GM19328 (cell line): ENCODE results near the gene MEIKIN.
"Not testable (repeated sequence)": the region's sequence is repeated elsewhere in the genome, so short reads cannot be mapped to it uniquely, and the experiment has no call there.

Source experiments
- ATAC-seq: cut with Tn5 transposase; IDR thresholded peaks from one replicate; pipeline ENCODE4 v1.9.1; 2021; ENCODE audit warnings: mild to moderate bottlenecking, moderate library complexity; ENCODE audit not compliant: unreplicated experiment

Gene MEIKIN

DNA sequence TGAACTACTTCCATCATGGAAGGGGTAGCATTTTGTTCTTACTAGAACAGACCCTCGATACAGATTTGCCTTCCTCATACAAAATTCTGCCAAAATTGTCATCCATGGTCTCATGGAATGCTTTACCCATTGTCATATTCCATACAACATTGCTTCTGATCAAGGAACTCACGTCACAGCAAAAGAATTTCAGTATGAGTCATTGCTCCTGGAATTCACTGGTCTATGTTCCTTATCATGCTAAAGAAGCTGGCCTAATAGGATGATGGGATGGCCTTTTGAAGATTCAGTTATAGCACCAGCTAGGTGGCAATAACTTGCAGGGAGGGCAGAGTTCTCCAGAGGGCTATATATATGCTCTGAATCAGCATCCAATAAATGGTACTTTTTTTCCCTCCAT lies 130.5 kb downstream of the MEIKIN start:
- no peak for ATAC-seq

DNA sequence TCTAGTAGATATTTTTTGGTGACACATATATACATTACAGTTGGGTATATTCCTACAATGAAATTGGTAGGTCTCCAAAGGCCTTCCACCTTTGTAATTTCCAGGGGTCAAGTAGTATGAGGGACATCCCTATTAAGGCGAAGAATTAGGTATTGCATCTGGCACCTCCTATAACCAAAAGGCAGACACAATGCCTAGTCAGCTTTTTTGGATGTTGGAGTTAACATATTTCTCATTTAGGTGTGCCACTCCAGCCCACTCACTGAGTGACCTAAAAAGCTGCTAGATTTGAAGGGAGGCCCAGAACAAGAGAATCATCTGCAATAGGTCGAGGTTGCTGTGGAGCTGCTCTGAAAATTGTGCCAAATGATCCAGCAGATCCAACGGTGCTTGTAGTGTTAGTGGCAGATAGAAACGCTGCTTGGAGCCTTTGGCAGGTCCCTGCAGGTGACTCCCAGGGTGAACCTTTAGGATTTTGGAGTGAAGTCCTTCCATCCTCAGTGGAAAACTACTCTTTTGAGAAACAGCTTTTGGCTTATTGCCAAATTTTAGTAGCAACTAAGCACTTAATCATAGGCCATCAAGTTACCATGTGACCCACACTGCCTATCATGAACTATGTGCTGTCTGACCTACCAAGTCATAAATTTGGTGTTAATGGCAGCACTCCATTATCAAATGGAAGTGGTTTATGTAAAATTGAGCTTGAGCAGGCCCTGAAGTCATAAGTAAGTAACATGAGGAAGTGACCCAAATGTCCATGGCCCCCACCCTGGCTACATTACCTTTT lies 132.9 kb downstream of the MEIKIN start:
- ATAC-seq = no peak

DNA sequence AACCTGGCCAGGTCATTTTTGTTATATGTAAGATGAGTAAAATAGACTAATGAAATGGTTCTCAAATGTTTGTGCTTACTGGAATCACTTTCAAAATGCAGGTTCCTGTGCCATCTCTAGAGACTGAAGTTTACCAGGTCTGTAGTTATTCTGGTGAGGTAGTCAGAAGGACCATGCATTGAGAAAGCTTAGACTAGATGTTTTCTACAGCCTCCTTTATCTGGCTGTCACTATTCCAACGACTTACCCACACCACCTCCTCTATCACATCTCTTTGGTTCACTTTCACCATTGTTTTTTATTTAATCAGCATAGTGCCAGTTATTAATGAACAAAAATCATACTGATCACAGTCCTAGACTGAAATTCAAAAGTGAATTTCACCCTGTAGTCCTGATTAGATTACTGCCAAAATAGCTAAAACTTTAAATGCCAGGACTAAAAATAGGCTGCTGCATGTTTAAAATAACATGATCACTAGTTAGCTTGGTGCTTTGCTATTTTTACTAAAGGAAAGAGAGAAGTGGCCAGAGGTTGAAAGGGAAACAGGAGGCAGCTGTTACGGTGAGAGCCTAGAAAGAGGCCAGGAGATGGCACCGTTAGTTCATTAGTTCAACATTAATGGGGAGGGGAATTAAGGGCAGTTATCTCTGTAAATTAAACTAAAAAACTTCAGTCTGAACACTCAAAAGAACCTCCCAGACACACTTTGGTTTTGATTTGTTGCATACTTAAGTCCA lies 134.8 kb downstream of the MEIKIN start:
- ATAC-seq = peak; percentile 69

DNA sequence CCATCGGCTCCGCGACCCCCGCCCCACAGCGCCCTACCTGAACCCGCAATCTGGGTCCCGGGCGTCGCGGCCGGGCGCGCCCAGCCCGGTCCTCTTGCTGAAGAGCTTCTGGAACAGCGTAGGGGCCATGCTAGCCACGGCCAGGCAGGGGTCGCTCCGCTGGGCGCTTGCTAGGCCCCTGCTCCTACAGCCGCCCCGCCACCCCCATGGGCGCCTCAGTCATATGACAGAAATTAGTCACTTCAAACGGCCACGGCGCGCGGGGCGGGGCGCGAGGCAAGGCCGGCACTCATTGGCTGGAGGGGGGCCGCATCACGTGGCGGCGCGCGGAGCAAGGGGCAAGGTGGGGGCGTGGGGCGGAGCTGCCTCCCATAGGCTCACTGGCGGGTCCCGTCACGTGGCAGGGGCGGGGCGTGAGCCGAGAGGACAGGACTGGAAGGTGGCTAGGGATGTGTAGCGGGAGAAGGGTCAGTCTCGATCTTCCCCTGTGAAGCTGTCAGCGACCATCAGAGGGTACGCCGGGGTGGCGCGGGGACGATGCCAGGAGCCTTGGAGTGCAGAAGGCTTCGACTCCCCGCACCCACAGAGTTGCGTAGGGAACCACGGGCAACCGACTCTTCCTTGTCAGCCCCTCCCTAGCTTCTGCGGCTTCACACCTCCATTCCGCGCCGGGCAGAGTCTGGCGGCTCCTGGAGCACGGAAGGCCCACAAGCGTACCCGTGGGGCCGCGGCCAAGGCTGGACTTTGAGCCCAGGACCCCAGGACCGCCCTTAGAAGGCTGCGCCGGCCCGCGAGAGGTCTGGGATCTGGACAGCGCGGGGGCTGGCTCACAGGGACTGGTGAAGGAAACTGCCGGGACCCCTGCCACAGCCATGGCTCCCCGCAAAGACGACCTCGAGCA lies 148.4 kb downstream of the MEIKIN start, which contains the start of gene FNIP1:
TSS of gene FNIP1 (minus strand) at position 225 of the 901 bp plus-strand sequence. CDS start at position 129, 96 bp downstream.
- ATAC-seq = peak; percentile 94

DNA sequence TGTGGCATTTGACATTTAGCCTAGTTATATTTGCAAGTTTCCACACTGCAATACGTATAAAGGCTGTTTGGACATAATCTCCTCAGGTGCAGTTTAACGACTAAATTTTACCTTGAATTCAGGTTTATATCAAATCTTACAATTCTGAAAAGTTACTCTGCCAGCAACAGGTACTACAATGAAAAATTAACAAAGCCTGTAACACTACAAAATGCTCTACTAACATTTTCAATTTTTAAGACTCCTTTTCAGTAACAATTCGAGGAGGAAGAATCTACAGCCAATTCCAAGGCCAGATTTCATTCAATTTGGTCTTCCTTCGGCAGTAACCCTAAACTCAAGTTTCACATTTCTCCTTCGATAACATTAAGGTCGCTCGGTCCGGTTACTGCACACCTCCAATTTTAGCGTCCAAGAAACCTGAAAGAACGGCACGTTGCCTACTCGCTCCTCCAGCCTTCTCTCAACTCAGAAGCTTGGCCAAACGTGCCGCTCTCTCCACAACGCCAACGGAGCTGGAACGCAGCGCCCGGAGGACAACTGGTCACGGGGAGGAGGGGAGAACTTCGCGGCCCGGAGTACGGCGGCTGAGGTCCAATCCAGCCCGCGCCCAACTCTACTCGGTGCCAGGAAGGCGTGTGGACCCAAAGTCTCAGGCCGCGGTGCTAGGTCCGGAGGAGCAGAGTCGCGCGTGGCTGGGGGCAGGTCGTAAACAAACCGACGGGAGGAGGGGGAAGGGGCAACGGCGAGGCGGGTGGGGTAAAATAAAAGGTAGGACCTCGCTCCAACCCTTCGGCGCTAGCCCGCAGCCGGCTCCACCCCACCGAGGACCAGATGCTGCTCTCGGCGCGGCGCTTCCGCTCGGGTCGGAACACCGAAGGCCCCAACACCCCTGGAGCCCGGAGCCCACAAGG lies 149.3 kb downstream of the MEIKIN start:
- peak; percentile 11 for ATAC-seq

DNA sequence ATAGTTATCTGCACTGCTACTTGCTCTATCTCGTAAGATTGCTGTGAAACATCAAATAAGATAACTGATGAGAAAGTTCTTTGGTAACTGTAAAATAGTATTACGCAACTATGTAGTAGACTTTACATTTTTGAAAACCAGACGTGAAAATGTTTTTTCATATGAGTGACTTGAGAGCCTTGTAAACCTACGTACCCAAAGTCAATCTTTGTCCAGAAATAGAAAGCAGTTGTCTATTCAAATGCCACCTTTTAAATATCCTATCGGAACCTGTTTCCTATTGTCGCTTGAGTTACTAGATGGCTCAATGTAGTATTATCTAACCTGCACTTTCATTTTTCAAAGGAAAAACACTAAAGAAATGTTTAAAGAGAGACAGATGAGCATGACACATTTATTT lies 150.2 kb downstream of the MEIKIN start:
- no peak for ATAC-seq

DNA sequence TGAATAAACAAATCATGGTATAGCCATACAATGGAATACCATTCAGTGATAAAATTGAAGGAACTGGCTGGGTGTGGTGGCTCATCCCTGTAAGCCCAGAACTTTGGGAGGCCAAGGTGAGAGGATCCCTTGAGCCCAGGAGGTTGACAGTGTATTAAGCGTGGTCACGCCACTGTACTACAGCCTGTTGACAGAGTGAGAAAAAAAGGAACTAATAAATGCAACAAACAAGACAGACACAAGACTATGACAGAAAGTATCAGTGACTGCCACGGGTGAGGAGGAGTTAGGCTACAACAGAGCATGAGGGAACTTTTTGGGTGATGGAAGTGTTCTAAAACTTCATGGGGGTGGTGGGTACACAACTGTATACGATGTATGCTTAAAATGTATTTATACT lies 150.9 kb downstream of the MEIKIN start:
- ATAC-seq = no peak

DNA sequence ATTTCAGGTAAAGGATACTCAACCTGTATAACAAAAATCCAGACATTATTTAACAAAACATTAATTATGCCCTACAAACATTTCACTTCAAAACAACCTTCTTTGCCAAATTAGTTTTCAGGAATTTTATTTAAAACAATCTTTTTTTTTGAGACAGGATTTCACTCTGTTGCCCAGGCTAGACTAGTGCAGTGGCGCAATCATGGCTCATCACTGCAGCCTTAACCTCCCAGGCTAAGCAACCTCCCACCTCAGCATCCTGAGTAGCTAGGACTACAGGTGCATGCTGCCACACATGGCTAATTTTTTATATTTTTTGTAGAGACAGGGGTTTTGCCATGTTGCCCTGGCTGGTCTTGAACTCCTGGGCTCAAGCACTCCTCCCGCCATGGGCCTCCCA lies 152.6 kb downstream of the MEIKIN start:
- no peak for ATAC-seq

DNA sequence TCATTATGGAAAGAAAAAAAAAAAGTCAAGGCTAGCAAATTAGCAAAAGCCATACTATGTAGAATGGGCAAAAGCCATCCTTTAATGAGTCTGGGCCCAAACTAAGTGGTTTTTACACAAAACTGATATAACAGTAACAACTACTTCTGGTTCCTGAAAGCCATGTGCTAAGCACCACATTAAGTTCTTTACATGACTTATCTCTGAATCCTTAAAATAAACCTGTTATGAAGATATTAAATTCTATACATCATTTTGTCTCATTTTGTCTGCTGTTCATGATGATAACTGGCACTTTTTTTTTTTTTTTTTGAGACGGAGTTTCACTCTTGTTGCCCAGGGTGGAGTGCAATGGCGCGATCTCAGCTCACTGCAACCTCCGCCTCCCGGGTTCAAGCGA lies 153.6 kb downstream of the MEIKIN start:
- no peak for ATAC-seq

DNA sequence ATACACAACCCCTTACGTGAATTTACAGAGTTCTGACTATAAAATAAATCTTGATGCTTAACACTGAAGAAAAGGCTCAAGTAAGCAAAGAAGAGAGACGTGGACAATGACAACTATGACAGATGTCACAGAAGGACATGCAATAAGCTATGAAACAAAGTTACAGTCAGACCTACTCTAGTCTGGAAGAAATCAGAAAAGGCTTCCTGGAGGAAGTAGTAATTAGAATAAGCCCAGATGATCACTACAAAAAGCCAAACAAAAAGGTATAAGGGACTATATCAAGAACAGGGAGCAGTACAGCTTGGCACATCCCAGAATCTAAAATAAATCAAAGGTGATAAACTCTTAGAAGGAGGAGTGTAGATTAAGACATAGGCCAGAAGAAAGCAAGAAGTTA lies 154.9 kb downstream of the MEIKIN start:
- no peak for ATAC-seq

DNA sequence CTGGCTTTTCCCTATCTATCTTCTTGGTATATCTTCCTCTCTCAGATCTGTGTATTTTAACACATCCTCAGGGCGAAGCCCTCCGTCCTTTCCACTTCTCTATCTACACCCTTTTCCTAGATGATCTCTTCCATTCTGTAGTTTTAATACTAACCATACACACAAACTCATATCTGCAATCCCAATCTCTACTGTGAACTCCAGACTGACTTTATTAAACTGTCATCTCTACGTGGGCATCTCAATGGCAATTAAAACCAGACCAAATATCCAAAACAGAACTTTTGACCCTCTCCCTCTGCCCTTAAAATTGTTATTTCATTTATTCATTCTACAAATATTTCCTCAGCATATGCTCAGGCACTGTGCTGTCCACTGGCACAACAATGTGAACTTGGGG lies 155.7 kb downstream of the MEIKIN start:
- no peak for ATAC-seq

DNA sequence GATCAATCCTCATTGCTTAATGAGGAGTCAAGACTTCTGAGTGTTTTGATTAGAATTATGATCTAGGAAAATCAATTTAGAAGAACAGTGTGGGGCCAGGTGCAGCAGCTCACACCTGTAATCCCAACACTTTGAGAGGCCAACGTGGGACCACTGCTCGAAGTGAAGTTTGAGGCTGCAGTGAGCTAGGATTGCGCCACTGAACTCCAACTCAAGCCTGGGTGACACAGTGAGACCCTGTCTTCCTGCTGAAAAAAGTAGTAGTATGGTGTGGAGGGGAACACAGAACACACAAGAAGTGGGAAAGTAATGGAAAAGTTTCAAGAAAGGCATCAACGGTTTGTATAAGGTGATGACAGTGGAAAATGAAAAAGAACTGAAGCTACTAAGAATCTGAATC lies 157.7 kb downstream of the MEIKIN start:
- no peak for ATAC-seq

DNA sequence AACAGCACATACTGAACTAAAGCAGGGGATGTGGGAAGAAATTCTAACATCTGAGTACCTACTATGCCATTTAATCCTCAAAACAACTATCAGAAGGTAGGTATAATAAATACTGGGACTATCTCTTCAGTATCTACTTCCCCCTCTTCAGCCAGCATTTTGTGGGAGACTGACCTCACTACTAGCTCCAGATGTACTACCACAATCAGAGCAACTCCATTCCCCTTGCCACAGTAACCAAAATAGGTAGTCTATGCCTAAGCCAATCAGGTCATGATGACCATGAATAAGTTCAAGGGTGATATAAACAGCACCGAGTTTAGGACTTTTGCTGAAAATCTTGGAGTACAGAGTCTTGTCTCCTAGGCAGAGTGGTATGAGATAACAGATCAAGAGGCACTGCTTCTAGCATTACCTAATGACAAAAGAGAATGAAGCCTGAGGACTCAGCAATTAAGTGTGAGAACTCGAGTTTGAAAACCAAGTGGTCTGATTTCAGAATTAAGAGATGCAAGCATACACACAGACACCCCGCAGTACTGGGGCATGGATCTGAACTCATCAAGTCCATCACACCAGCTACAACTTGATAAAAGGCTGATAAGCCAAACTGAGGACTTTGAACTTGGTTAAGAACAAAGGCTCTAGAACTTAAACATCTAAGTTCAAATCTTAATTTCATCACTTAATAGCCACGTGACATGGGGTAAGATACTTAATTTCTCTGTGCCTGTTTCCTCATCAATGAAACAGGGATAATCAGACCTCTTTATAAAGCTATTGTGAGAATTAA lies 158.4 kb downstream of the MEIKIN start:
- no peak for ATAC-seq

DNA sequence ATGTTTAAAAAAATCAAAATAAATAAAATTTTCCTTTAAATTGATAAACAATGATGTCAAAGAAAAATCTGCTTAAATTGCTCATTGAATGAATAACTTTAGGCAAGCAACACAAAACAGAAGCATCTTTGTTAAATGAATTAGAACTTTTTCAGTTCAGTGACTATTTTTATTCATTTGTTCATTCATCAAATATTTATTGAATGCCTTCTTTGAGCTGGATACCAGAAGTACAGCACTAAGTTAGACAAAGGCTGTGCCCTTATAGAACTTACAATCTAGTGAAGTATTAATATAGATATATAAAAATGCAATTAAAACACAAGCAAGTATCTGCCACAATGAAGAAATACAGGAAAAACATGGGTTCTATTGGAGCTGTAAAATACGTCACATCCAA lies 159.4 kb downstream of the MEIKIN start:
- ATAC-seq = no peak

DNA sequence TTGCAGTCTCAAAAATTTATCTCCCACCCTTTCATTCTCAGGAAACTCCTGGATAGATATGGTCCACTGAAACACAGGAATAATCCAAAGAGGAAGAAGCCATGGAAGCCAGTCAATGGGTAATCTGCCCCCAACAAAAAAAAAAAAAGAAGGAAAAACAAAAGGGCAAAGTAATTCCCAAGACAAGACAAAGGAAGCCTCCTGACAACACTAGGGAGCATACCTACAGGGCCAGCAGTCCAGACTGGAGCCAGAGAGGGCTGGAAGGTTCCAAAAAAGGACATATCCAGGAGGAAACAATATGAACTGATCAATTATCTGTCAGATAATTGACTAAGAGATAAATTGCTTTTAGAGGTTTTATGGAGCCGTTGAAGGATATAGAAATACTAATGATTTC lies 161.6 kb downstream of the MEIKIN start:
- ATAC-seq = no peak

DNA sequence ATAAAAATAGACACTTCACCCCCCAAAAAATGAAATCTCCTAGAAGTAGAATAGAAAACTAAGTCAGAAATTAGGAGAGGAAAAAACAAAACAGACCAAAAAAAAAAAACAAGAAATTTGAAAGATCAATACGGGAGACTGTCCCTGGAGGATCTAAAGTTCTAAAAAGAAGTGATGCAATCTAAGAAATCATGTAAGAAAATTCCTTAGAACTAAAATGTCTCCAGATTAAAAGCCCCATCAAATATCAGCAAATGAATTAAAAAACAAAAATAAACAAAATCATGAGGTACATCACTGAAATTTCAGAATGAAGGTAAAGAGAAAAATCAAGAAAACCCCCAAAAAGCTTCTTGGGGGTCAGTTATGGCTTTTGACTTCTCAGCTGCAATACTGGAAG lies 162.1 kb downstream of the MEIKIN start:
- no peak for ATAC-seq

DNA sequence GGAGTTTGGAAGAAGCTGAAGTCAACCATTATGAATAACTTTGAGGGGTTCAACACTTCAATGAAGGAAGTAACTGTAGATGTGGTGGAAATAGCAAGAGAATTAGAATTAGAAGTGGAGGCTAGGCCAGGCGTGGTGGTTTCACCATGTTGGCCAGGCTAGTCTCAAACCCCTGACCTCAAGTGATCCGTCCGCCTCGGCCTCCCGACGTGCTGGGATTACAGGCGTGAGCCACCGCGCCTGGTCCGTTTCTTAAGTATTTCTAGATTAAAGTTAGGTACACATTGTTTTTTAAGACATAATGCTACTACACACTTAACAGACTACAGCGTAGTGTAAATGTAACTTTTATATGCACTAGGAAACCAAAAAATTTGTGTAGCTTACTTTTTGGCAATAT lies 162.7 kb downstream of the MEIKIN start:
- no peak for ATAC-seq

DNA sequence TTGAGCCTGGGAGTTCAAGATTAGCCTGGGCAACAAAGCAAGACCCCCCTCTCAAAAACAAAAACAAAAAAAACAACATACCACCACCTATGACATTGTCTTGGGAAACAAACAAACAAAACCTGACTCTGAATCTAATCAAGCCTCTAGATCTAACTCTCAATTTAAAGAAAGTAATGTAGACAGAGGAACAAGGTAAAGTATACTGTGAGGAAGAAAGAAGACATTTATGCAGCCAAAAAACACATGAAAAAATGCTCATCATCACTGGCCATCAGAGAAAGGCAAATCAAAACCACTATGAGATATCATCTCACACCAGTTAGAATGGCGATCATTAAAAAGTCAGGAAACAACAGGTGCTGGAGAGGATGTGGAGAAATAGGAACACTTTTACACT lies 167.3 kb downstream of the MEIKIN start:
- ATAC-seq = not testable (repeated sequence)

DNA sequence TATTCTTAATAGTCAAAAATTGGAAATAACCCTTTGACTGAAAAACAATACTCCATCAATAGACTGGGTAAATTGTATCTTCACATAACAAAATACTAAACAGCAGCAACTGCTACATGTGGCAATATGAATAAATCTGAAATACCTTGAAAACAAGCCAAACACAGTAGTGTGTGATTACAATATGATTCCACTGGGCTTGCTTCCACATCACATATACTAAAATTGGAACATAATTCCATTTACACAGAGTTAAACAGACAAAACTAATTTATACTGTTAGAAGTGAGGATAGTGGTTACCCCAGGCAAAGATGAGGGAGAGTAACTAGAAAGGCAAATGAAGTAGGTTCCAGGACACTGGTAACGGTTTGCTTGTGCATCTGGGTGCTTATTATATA lies 169.0 kb downstream of the MEIKIN start:
- no peak for ATAC-seq
